ENCODE results near the gene GNL1.

DNA sequence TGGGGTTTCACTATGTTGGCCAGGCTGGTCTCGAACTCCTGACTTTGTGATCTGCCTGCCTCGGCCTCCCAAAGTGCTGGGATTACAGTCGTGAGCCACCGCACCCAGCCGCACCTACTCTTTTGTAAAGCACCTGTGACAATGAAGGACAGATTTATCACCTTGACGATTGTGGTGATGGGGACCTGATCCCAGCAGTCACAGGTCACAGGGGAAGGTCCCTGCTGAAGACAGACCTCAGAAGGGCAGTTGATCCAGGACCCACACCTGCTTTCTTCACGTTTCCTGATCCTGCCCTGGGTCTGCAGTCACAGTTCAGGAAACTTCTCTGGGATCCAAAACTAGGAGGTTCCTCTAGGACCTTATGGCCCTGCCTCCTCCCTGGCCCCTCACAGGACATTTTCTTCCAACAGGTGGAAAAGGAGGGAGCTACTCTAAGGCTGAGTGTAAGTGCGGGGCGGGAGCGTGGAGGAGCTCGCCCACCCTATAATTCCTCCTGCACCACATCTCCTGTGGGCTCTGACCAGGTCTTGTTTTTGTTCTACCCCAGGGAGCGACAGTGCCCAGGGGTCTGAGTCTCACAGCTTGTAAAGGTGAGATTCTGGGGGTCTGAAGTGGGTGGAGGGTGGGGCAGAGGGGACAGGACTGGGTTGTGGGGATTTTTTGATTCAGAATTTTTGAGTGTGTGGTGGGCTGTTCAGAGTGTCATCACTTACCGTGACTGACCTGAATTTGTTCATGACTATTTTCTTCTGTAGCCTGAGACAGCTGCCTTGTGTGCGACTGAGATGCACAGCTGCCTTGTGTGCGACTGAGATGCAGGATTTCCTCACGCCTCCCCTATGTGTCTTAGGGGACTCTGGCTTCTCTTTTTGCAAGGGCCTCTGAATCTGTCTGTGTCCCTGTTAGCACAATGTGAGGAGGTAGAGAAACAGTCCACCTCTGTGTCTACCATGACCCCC lies 64.0 kb downstream of the GNL1 start:
- TF ChIP-seq POLR2A (IDR thresholded peaks at IDR 0.05; ENCODE audit: low read length) = no peak
- TF ChIP-seq GATA1 (IDR thresholded peaks at IDR 0.05; ENCODE audit: low read depth, low read length) = no peak
